Activated T-helper 9 cell treated with anti-CD3 and anti-CD28 coated beads, Interleukin-2, amount 50 U/mL, for 16 hours (primary cell): ENCODE measurements around the gene R3HDM4.

ENCODE experiments used
- DNase-seq: peaks from one replicate; pipeline ENCODE4 v3.0.0-alpha.2; 2020; ENCODE audit warnings: low read depth

The R3HDM4 gene

GRCh38 chr19:929891-930258, 16.9 kb upstream of the R3HDM4 start:
- DNase-seq = no peak

GRCh38 chr19:929203-929890, 16.3 kb upstream of the R3HDM4 start:
- DNase-seq = no peak

GRCh38 chr19:928471-929202, 15.6 kb upstream of the R3HDM4 start:
- DNase-seq = no peak

- DNase-seq = no peak
These were observed 14.9 kb upstream of the R3HDM4 start for GRCh38 chr19:927780-928401.

GRCh38 chr19:927351-927779, 14.3 kb upstream of the R3HDM4 start:
- DNase-seq = no peak

- DNase-seq = no peak
These were observed 13.8 kb upstream of the R3HDM4 start for GRCh38 chr19:926589-927350.

GRCh38 chr19:926323-926588, 13.2 kb upstream of the R3HDM4 start:
- no peak for DNase-seq

GRCh38 chr19:925526-926322, 12.7 kb upstream of the R3HDM4 start, which contains the start of gene ARID3A:
Gene ARID3A, plus strand, starts transcription at chr19:926035. Its CDS starts 3,494 bp downstream, at chr19:929529.
- DNase-seq = peak; percentile 72

- DNase-seq = no peak
These were observed 12.1 kb upstream of the R3HDM4 start for GRCh38 chr19:925087-925525.

- no peak for DNase-seq
These were observed 11.6 kb upstream of the R3HDM4 start for GRCh38 chr19:924553-925086.

- DNase-seq = peak; percentile 55
These were observed 7.2 kb upstream of the R3HDM4 start for GRCh38 chr19:920051-920864.

GRCh38 chr19:919199-920050, 6.4 kb upstream of the R3HDM4 start:
- DNase-seq = no peak

- no peak for DNase-seq
These were observed 5.6 kb upstream of the R3HDM4 start for GRCh38 chr19:918481-919198.

- DNase-seq = no peak
These were observed 5.1 kb upstream of the R3HDM4 start for GRCh38 chr19:918152-918437.

- DNase-seq = no peak
These were observed 4.5 kb upstream of the R3HDM4 start, which contains the start of gene KISS1R for GRCh38 chr19:917323-918151. Gene KISS1R, plus strand, starts transcription at chr19:917333. Its CDS starts 170 bp downstream, at chr19:917503.

- no peak for DNase-seq
These were observed 3.8 kb upstream of the R3HDM4 start for GRCh38 chr19:916645-917322.
